HG02981 (cell line): ENCODE data around the gene DBN1.

Experiments
- ATAC-seq: cut with Tn5 transposase; IDR thresholded peaks from one replicate; pipeline ENCODE4 v1.9.1; 2021; ENCODE audit warnings: mild to moderate bottlenecking, moderate library complexity; ENCODE audit not compliant: unreplicated experiment

Gene DBN1

GRCh38 chr5:177473443-177474001, at the start of gene DBN1:
Gene DBN1 (minus strand): TSS chr5:177473634. CDS start chr5:177473521, 113 bp downstream.
- peak; percentile 29 for ATAC-seq

DNA sequence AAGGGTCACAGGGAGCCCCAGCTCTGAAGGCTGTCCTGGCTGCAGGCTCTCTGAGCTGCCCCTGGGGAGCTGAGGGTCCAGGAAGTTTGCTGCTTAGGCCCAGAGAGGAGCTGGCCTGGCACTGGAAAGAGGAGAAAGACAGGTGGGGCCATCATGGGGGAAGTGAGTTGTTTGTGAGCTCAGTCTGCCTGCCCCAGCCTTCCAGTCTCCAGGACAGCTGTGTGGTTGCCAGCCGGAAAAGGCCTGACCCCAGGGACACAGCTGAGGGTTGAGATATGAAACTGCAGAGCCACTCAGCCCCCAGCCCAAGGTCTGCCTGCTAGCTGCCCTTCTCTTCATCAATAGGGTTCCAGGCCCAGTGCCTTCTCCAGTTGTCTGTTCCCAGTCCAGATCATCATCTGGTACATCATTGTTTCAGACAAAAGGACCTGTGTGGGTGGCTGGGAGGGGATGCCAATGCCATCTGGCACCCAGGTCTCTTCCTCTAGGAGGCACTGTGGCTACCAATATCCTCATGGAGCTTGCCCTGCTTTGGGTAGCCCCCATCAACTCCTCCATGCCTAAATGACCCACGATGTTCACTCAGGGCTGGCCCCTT, 47.6 kb upstream of the DBN1 start:
- no peak for ATAC-seq

- ATAC-seq: no peak
These were observed 46.8 kb upstream of the DBN1 start for GRCh38 chr5:177520271-177520670.

DNA sequence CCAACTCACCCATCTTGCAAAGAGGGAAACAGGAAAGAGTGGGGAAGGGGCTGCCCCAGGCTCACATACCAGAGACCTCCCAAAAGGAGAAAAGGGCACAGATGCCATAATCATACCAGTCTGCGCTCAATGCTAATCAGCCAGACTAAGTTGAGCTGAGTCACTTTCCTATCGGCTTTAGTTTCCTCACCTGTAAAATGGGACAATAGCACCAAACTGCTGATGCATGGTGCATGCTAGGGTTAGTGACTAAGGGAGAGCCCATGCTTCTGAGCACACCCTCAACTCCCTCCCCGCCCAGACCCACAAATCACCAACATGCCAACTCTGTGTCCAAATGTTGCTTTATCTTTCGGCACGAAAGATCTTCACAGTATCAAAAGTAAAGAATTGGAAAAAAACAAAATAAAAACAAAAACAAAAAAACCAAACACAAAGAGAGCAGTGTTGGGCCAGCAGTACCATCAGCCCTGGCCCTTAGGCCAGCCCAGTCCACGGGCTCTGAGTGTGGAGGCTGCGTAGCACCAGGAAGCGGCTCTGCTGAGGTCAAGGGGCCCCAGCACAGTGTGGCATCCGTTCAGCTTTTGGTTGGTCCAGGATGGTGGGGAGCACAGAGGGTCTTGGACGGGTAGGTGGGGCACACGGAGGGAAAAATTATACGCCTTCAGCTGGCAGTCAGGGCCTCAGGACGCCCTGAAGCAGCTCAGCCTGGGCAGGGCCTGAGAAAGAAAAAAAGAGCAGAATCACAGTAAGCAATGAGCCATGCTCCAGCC, 46.2 kb upstream of the DBN1 start:
- ATAC-seq: no peak

DNA sequence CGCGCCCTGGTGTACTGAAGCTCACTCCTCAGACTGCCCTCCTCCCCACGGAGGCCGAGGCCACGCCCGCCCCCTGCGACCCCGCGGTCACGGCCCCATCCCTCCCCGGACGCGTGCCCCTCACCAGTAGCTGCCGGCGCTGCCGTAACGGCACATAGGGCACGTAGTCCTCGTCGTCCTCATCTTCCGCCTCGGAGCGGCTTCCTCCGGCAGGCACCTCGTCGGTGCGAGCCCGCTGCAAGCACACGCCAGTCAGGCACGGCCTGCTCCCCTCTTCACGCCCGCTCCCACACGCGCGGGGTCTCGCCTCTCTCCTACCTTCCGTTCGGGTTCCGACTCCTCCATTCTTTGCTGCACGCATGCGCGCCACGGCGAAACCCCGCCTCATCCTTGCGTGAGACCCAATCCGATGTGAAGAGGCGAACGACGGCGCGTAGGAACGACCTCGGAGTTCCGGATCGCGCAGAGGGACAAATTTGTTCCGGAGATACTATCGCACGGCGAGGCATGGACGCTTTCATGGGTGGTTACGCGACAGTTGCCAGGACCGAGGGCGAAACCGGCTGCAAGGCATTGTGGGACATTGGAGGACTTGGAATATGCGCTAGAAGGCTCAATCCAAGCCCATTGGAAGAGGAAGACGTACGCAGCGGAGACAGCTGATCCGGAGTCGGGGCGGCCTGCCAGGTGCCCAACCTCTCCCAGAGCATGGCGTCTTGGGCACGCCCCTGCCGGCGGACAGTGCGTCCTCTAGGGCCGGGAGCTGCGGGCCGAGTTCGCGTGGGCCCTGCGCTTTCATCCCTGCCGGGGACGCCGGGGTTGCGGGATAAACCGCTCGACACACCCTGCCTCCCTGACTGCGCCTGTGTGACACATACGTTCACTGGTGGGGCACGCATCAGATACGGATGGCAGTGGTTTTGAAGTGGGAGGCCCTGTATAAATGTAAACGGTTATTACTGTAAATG, 43.5 kb upstream of the DBN1 start, which contains the start of gene DDX41:
TSS of gene DDX41 (minus strand) at position 361 of the 968 bp plus-strand sequence. CDS start at position 345, 16 bp downstream.
- ATAC-seq: peak; percentile 77

DNA sequence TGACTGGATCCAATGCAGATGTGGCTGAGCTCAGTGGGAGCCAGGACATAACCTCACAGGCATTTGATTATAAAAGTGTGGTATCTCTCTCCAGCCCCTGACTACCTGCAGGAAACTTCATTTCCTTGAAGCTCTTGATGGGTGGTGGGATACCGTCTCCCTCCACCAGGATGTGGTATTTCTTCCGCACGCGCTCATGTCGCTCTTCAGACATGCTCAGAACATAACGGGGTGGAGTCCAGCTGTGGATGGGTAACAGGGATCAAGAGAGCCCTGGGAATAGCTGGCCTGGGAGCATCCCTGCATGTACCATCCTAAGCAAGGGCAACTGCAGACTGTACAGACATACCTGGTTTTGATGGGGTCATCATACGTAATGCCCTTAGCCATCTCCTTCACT, 42.1 kb upstream of the DBN1 start:
- no peak for ATAC-seq

DNA sequence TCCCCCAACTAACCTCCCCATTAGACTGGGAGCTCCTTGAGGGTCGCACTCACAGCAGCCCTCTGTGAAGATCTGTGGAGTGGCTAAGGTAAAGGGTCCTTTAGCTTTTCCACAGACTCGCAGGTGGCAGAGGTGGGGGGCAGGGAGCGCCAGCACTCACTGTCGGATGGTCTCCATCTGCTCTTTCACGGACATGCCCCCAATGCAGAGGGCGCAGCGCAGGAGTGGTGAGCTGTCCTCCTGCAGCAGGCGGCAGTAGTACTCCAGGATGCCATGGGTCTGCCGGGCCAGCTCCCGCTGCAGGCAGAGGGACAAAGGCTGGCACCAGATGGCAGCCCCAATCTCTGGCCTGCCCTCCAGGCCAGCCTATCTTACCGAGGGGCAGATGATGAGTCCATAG, 41.1 kb upstream of the DBN1 start:
- no peak for ATAC-seq

GRCh38 chr5:177513500-177513899, 40.1 kb upstream of the DBN1 start:
- no peak for ATAC-seq

GRCh38 chr5:177512736-177513380, 39.4 kb upstream of the DBN1 start:
- no peak for ATAC-seq

- ATAC-seq: no peak
These were observed 38.6 kb upstream of the DBN1 start for GRCh38 chr5:177511796-177512675.

DNA sequence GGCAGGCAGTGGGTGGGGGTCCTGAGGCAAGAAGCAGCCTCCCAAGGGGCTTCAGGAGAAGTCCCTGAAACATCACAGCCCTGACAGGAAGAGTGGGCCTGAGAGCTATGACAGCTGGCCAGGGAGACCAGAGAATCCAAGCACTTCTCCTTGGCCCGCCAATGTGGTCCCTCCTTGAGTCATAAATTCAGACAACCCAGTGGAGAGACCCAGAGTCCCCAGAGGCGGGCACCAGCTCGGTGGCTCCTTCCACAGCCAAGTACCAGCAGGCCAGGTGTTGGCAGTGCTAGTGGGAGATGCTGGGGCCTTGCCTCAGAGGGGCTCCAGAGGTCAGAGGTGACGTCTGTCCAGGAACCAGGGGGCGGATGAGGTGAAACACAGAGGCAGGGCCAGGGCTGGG, 37.7 kb upstream of the DBN1 start:
- no peak for ATAC-seq

DNA sequence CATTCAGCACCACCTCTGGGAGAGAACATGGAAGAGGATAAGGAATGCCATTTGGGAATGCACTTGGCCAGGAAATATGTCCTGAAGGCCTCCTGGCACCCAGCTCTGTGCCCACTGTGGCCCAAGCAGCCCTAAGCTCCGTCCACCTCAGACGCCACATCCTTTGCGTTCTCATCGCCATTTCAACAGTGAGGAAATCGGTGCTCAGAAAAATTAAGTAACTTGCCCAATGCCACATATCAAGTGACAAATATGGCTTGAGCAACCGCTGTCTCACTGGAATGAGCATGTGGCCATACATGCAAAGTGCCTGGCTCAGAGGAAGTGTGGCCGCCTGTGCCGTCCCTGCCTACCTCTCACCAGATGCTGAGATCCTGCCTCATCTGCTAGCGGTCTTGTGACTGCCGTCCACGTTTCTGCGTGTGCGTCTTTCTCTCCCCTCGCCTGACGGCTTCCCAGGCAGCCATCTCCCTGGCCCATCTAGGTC, 37.2 kb upstream of the DBN1 start:
- peak; percentile 31 for ATAC-seq

DNA sequence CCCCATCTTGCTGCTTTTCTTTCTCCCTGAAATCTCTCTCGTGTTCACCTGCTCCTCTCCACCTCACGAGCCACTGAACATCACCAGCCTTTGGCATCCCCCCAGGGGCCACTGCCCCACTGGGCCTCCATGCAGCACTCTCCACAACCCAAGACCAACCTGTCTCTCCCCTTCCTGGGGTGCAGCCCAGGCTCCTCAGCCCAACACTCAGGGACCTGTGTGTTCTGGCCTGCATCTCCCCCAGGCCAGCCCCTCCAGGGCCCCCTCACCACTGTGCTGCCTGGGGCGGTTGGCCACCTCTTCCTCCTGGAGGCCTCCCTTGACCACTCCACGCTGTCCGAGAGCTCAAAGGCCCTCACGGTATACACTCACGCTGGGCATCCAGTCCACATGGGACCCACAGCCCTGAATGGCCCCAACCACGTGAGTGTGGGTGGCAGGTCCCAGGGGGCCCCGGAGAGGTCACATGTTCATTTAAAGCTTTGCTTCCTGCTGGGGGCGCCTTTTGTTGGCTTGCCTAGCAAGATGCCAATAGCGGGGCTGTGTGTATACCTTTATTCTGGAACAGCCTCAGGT, 36.6 kb upstream of the DBN1 start:
- peak; percentile 33 for ATAC-seq

- peak; percentile 24 for ATAC-seq
These were observed 36.0 kb upstream of the DBN1 start, which contains the start of gene DOK3 for GRCh38 chr5:177509381-177509951. Gene DOK3 (minus strand): TSS chr5:177509826. CDS start chr5:177509540, 286 bp downstream.

DNA sequence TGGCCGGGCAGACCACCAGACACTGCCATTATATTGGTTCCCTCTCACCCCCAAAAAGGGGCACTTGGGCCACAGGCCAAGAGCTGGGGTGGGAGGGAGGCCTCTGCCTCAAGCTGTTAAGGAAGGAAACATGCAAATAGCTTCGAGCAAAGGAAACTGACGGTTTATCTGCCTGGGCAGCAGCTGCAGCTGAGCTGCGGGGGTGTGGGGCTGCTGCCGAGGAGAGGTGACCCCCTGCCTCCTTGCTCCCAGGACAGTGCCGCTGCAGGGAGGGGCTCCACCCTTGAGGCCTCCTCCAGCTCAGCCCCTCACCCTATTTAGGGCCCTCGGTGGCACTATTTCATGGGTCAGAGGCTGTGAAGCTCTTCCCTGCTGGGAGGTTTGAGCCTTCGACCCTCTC, 35.4 kb upstream of the DBN1 start:
- peak; percentile 31 for ATAC-seq

- ATAC-seq: no peak
These were observed 34.8 kb upstream of the DBN1 start for GRCh38 chr5:177508221-177508611.

DNA sequence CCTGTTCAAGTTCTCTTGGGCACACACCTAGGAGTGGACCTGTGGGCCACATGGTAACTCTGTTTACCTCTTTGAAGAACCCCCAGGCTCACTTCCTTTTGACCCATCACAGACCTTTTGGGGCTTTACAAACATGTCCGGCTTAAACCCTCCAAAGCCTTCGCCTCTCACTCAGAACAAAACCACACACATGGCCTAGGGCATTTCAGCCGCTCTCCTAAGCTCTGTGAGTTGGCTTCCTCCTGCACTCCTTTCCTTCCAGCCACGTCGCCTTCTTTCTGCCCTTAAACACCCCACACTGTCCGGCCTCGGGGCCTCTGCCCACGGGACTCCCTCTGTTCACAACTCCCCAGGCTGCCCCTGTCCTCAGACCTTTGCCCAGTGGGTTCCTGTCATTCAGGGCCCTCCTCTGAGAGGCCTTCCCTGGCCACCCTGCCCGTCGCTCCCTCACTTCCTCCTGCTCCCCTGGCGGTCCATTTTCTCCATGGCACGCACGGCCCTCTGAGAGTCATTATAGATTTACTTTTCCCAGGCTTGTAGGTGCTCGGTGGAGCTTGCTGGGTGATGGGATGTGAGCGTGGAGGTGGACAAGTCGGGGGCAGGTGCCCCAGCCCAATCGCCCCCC, 34.3 kb upstream of the DBN1 start:
- no peak for ATAC-seq

- no peak for ATAC-seq
These were observed 33.7 kb upstream of the DBN1 start for GRCh38 chr5:177507165-177507564.
